Testis (tissue), 3 donors: ENCODE results near the gene SDHC. TPM values are rescaled to one million over a fixed set of nuclear protein-coding genes. Genes with fewer than 3 reads are reported as not detected.
"Not testable (repeated sequence)": the region's sequence is repeated elsewhere in the genome, so short reads cannot be mapped to it uniquely, and the experiment has no call there.

ENCODE experiments used
- DNase-seq: peaks from one replicate; pipeline ENCODE4 v3.0.0-alpha.2; 2019
- H3K27ac ChIP-seq, 2 donors: fragments of 200-600 bp; sonication (generic); one replicate each; pipeline ENCODE4 v1.5.1; 2019
- H3K27me3 ChIP-seq: fragments of 200-600 bp; sonication (generic); one replicate; pipeline ENCODE4 v1.5.1; 2019
- H3K36me3 ChIP-seq: fragments of 200-600 bp; sonication (generic); one replicate; pipeline ENCODE4 v1.5.1; 2017; ENCODE audit warnings: low read depth; ENCODE audit errors: missing control alignments
- H3K4me1 ChIP-seq: fragments of 200-600 bp; sonication (generic); one replicate; pipeline ENCODE4 v1.5.1; 2019
- H3K4me3 ChIP-seq, 2 donors: fragments of 200-600 bp; sonication (generic); one replicate each; pipeline ENCODE4 v1.5.1; 2017 to 2019
- H3K9me3 ChIP-seq: fragments of 200-600 bp; sonication (generic); one replicate; pipeline ENCODE4 v1.5.1; 2017
- CTCF ChIP-seq, 3 experiments: fragments of 450-650 bp in 2 of 3; fragments of 200-600 bp in 1 of 3; sonication (generic) in 1 of 3; IDR thresholded peaks; one replicate each; pipeline ENCODE4 v1.5.1; 2016 to 2019; ENCODE audit warnings: antibody characterized with exemption in 3 of 3, mild to moderate bottlenecking in 2 of 3, moderate library complexity in 1 of 3
- POLR2A ChIP-seq: fragments of 450-650 bp; IDR thresholded peaks from one replicate; pipeline ENCODE4 v1.6.1; 2017; ENCODE audit warnings: antibody characterized with exemption, mild to moderate bottlenecking, moderate library complexity
- WGBS, 2 donors: methylation state at CpG; one replicate each; pipeline ENCODE4 v1.1.5; 2018; 5-methylcytosine and 5-hydroxymethylcytosine counted together
- intact Hi-C: fragments of 100-400 bp; cut with DNase I; formaldehyde crosslinking; loops from one replicate; pipeline ENCODE4 v1.15.1; 2023; ENCODE audit warnings: low total_unique reads
- polyA plus RNA-seq: library from polyadenylated mRNA; stranded (reverse); fragments of 350-450 nt; fragmentation: Illumina TruSeq; extraction: RNeasy Lipid Tissue Mini Kit (QIAGEN cat#74804); gene quantifications from one replicate; pipeline ENCODE4 v1.2.3, GENCODE V29; 2014; ENCODE audit warnings: low read depth, low replicate concordance; ENCODE audit not compliant: insufficient read depth
- total RNA-seq, 2 donors: library from RNA; depleted of rRNA; stranded (reverse); fragments of >200 nt; gene quantifications; one replicate each; pipeline ENCODE4 v1.2.3, GENCODE V29; 2016

Gene SDHC
- total and polyA plus RNA-seq, 3 donors from 2014 or later, result 55.3 to 188 (median 84.2) TPM

- Histone ChIP-seq H3K27ac (no peak overlapping the region), H3K4me3 (no peak overlapping the region), H3K9me3 (no peaks in the 10 kb centered on the region), H3K27me3 (no peaks in the 10 kb centered on the region), H3K4me1 (peaks cover 9% of the 10 kb centered on the region), H3K36me3 (no peaks in the 10 kb centered on the region)
- 92% methylated on average over 3 of the region's 3 CpGs for WGBS, 2 donors
- no peak for TF ChIP-seq POLR2A
- no peak for TF ChIP-seq CTCF (IDR thresholded peaks at IDR 0.05)
- intact Hi-C loops, result no loop called here
- DNase-seq, result no peak
These were observed 88.3 kb downstream of the SDHC start for GRCh38 chr1:161402446-161402845.

- WGBS, 2 donors, result 68 to 71% methylated on average over 11 of the region's 11 CpGs
- Histone ChIP-seq H3K27ac (no peak overlapping the region), H3K27me3 (no peaks in the 10 kb centered on the region), H3K36me3 (no peaks in the 10 kb centered on the region), H3K9me3 (no peaks in the 10 kb centered on the region), H3K4me1 (peaks cover 9% of the 10 kb centered on the region), H3K4me3 (no peak overlapping the region)
- DNase-seq, result no peak
- intact Hi-C loops, result no loop called here
- no peak for TF ChIP-seq CTCF (IDR thresholded peaks at IDR 0.05)
- TF ChIP-seq POLR2A, result no peak
These were observed 89.9 kb downstream of the SDHC start for GRCh38 chr1:161404051-161404597.

GRCh38 chr1:161406551-161406950 lies 92.4 kb downstream of the SDHC start:
- intact Hi-C loops, H3K9me3 ChIP-seq, H3K27ac ChIP-seq, H3K36me3 ChIP-seq, DNase-seq, H3K4me3 ChIP-seq, H3K27me3 ChIP-seq, H3K4me1 ChIP-seq: not testable (repeated sequence)
- 92 to 95% methylated on average over 7 to 9 of the region's 17 CpGs for WGBS, 2 donors

- Histone ChIP-seq H3K9me3 (no peaks in the 10 kb centered on the region), H3K27ac (no peak overlapping the region), H3K36me3 (no peaks in the 10 kb centered on the region), H3K4me3 (no peak overlapping the region), H3K4me1 (peaks cover 9% of the 10 kb centered on the region), H3K27me3 (no peaks in the 10 kb centered on the region)
- WGBS, 2 donors, result 76 to 82% methylated on average over 6 of the region's 6 CpGs
- TF ChIP-seq POLR2A (no peak), CTCF (IDR thresholded peaks at IDR 0.05) (no peak)
- intact Hi-C loops, result no loop called here
- DNase-seq, result no peak
These were observed 93.3 kb downstream of the SDHC start for GRCh38 chr1:161407451-161407985.

- no peak overlapping the region for H3K27ac ChIP-seq
- TF ChIP-seq POLR2A, result no peak
- H3K36me3 ChIP-seq, result no peaks in the 10 kb centered on the region
- whole genome bisulfite sequencing, 2 donors, result 77 to 89% methylated on average over 3 of the region's 3 CpGs
- no peak for DNase-seq
- intact Hi-C loops, result no loop called here
- H3K4me3 ChIP-seq, result no peak overlapping the region
- H3K27me3 ChIP-seq, result no peaks in the 10 kb centered on the region
- no peaks in the 10 kb centered on the region for H3K9me3 ChIP-seq
- peaks cover 9% of the 10 kb centered on the region for H3K4me1 ChIP-seq
These were observed 94.4 kb downstream of the SDHC start for GRCh38 chr1:161408429-161409052.

GRCh38 chr1:161409848-161410635 lies 95.9 kb downstream of the SDHC start:
- H3K27ac ChIP-seq, H3K9me3 ChIP-seq, H3K4me1 ChIP-seq, intact Hi-C loops, H3K36me3 ChIP-seq, DNase-seq, H3K27me3 ChIP-seq, H3K4me3 ChIP-seq: not testable (repeated sequence)
- WGBS, 2 donors, result 85% methylated on average over 10 to 13 of the region's 13 CpGs

- DNase-seq, H3K27me3 ChIP-seq, H3K4me3 ChIP-seq, H3K4me1 ChIP-seq, H3K27ac ChIP-seq, H3K36me3 ChIP-seq, intact Hi-C loops, H3K9me3 ChIP-seq: not testable (repeated sequence)
- WGBS, 2 donors, result 85 to 88% methylated on average over 4 of the region's 4 CpGs
These were observed 96.4 kb downstream of the SDHC start for GRCh38 chr1:161410636-161410970.
